ENCODE results near the gene OR51V1. TPM values are rescaled to one million over a fixed set of nuclear protein-coding genes. Genes with fewer than 3 reads are reported as not detected.

Gene OR51V1
- total RNA-seq, 1 experiment from 2014 or later, result not detected

DNA sequence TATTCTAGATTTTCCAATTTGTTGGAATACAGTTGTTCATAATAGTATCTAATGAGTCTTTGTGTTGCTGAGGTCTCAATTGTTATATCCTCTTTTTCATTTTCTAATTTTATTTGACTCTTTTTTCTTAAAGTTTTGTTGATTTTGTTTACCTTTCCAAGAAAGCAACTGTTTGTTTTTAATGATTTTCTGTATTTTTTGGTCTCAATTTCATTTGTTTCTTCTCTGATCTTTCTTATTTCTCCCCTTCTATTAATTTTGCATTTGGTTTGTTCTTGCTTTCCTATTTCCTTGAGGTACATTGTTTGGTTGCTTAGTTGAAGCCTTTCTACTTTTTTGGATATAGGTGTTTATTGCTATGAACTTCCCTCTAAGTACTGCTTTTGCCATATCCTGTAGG, 40.7 kb downstream of the OR51V1 start:
- no peaks in the 10 kb centered on the region for H3K36me3 ChIP-seq (ENCODE audit: low read depth, low read length)
- no peak overlapping the region for H3K4me2 ChIP-seq (ENCODE audit: low read length)
- H3K9me3 ChIP-seq (ENCODE audit: low read length), result no peaks in the 10 kb centered on the region
- BruUV-seq (replicated peaks), result no TSS peak
- no peak overlapping the region for H3K4me3 ChIP-seq (ENCODE audit: low read length)
- TF ChIP-seq EZH2 (IDR thresholded peaks at IDR 0.05; ENCODE audit: low read length, unreplicated experiment) (no peak), EZH2phosphoT487 (IDR thresholded peaks at IDR 0.05; ENCODE audit: borderline replicate concordance, low read length) (no peak)
- TF ChIP-seq, protein P1, sequence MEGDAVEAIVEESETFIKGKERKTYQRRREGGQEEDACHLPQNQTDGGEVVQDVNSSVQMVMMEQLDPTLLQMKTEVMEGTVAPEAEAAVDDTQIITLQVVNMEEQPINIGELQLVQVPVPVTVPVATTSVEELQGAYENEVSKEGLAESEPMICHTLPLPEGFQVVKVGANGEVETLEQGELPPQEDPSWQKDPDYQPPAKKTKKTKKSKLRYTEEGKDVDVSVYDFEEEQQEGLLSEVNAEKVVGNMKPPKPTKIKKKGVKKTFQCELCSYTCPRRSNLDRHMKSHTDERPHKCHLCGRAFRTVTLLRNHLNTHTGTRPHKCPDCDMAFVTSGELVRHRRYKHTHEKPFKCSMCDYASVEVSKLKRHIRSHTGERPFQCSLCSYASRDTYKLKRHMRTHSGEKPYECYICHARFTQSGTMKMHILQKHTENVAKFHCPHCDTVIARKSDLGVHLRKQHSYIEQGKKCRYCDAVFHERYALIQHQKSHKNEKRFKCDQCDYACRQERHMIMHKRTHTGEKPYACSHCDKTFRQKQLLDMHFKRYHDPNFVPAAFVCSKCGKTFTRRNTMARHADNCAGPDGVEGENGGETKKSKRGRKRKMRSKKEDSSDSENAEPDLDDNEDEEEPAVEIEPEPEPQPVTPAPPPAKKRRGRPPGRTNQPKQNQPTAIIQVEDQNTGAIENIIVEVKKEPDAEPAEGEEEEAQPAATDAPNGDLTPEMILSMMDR (conservative IDR thresholded peaks at IDR 0.05; ENCODE audit: low read depth, low read length), result no peak
- no peaks in the 10 kb centered on the region for H3K27me3 ChIP-seq (ENCODE audit: low read length)
- ATAC-seq (no peak), DNase-seq (no peak)
- no peaks in the 10 kb centered on the region for H4K20me1 ChIP-seq (ENCODE audit: low read length)
- H3K27ac ChIP-seq (ENCODE audit: low read length), result no peak overlapping the region
- no peaks in the 10 kb centered on the region for H3F3A ChIP-seq (ENCODE audit: low read length, unreplicated experiment)
- H3K9me2 ChIP-seq (replicated peaks; ENCODE audit: low read length), result no peaks in the 10 kb centered on the region
- no peaks in the 10 kb centered on the region for H3K79me2 ChIP-seq (ENCODE audit: low read length)
- no peak overlapping the region for H2AFZ ChIP-seq (ENCODE audit: low read length)
- CTCF ChIA-PET, result no interaction called here
- POLR2A ChIA-PET (ENCODE audit: unreplicated experiment), result no interaction called here
- no peak overlapping the region for H3K9ac ChIP-seq (ENCODE audit: low read length)
- intact Hi-C loops (cut with micrococcal nuclease), result no loop called here
- no peaks in the 10 kb centered on the region for H3K4me1 ChIP-seq (ENCODE audit: insufficient read depth, low read length)

DNA sequence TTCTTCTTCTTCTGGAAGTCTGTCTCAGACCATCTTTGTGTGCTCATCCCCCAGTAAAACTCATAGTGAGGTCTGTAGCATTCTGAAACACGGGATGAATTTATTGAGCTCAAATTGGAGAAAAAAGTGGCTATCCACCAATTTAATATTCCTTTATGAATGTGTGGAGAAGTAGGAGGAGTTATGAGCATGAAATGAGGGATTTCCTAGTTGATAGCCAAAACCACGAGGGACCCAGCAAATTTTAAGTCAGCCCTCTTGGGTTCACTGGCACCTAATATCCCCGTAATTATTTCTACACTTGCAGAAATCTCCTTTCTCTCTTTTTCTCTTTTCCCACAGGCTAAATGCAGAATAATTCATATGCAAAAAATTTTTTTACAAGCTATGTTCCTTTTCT, 45.8 kb downstream of the OR51V1 start, which contains the start of gene OR52A1:
OR52A1 (minus strand) TSS at position 101 of the 400 bp plus-strand sequence. CDS start 2,388 bp downstream, outside the sequence.
- ChIA-PET CTCF (no interaction called here), POLR2A (ENCODE audit: unreplicated experiment) (no interaction called here)
- Histone ChIP-seq H3K27me3 (ENCODE audit: low read length) (no peaks in the 10 kb centered on the region), H4K20me1 (ENCODE audit: low read length) (no peaks in the 10 kb centered on the region), H3K79me2 (ENCODE audit: low read length) (no peaks in the 10 kb centered on the region), H3K4me2 (ENCODE audit: low read length) (no peak within 1 kb of the TSS), H3K9me2 (replicated peaks; ENCODE audit: low read length) (no peaks in the 10 kb centered on the region), H3K9ac (ENCODE audit: low read length) (no peak within 1 kb of the TSS), H3K4me3 (ENCODE audit: low read length) (no peak within 1 kb of the TSS), H3K4me1 (ENCODE audit: insufficient read depth, low read length) (no peaks in the 10 kb centered on the region), H3K36me3 (ENCODE audit: low read depth, low read length) (no peaks in the 10 kb centered on the region), H2AFZ (ENCODE audit: low read length) (no peak within 1 kb of the TSS), H3F3A (ENCODE audit: low read length, unreplicated experiment) (no peaks in the 10 kb centered on the region), H3K9me3 (ENCODE audit: low read length) (no peaks in the 10 kb centered on the region), H3K27ac (ENCODE audit: low read length) (no peak within 1 kb of the TSS)
- ATAC-seq, result no peak
- BruUV-seq (replicated peaks), result no TSS peak
- TF ChIP-seq, protein P1 (conservative IDR thresholded peaks at IDR 0.05; ENCODE audit: low read depth, low read length), result no peak
- TF ChIP-seq EZH2 (IDR thresholded peaks at IDR 0.05; ENCODE audit: low read length, unreplicated experiment), result no peak
- TF ChIP-seq EZH2phosphoT487 (IDR thresholded peaks at IDR 0.05; ENCODE audit: borderline replicate concordance, low read length), result no peak
- no peak for DNase-seq
- intact Hi-C loops (cut with micrococcal nuclease), result no loop called here

DNA sequence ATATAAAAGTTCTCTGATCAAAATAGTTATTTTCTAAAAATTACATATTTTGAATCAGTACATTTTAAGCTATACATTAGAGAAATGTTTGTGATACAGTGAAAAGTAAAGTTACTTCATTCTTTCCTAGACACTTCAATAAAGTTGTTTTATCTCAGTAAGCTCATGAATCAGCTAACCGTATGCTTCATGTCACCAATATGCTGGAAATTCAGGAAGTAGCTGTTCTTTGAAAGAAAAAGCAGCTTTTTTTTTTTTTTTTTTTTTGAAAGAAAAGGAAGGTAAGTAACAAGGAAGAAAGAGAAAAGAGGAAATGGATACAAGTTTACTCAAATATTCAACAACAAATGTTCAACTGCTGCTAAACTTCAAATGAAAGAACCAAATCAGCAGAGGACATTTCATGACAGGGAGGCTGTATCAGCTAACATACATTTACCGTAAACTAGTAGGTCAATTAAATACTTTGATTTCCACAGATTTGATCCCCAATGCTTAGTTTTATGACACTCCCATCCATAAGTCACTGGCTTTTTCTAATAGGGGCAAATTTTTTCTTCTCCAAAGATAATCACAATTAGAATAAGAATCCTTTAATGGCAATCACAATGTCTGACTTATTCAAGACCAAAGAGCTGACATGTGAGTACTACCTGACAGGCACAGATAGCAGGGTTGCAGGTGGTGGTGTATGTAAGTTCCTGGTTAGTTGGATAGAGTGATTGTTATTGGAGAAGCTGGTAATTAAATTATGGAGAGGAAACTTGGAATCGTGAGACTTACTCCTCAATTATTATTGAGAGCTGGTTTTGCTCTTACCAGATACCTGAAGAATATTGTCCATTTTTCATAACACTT, 46.7 kb downstream of the OR51V1 start:
- no peak for DNase-seq
- no peak for ATAC-seq
- no peaks in the 10 kb centered on the region for H3K4me1 ChIP-seq (ENCODE audit: insufficient read depth, low read length)
- no peak overlapping the region for H2AFZ ChIP-seq (ENCODE audit: low read length)
- H3F3A ChIP-seq (ENCODE audit: low read length, unreplicated experiment), result no peaks in the 10 kb centered on the region
- TF ChIP-seq EZH2phosphoT487 (IDR thresholded peaks at IDR 0.05; ENCODE audit: borderline replicate concordance, low read length) (no peak), EZH2 (IDR thresholded peaks at IDR 0.05; ENCODE audit: low read length, unreplicated experiment) (no peak)
- TF ChIP-seq, protein P1 (conservative IDR thresholded peaks at IDR 0.05; ENCODE audit: low read depth, low read length), result no peak
- no peaks in the 10 kb centered on the region for H3K36me3 ChIP-seq (ENCODE audit: low read depth, low read length)
- no peaks in the 10 kb centered on the region for H3K9me2 ChIP-seq (replicated peaks; ENCODE audit: low read length)
- POLR2A ChIA-PET (ENCODE audit: unreplicated experiment), result no interaction called here
- H3K27ac ChIP-seq (ENCODE audit: low read length), result no peak overlapping the region
- intact Hi-C loops (cut with micrococcal nuclease), result no loop called here
- CTCF ChIA-PET, result no interaction called here
- no peaks in the 10 kb centered on the region for H3K27me3 ChIP-seq (ENCODE audit: low read length)
- no TSS peak for BruUV-seq (replicated peaks)
- H3K9me3 ChIP-seq (ENCODE audit: low read length), result no peaks in the 10 kb centered on the region
- no peak overlapping the region for H3K9ac ChIP-seq (ENCODE audit: low read length)
- no peak overlapping the region for H3K4me3 ChIP-seq (ENCODE audit: low read length)
- H3K4me2 ChIP-seq (ENCODE audit: low read length), result no peak overlapping the region
- H3K79me2 ChIP-seq (ENCODE audit: low read length), result no peaks in the 10 kb centered on the region
- H4K20me1 ChIP-seq (ENCODE audit: low read length), result no peaks in the 10 kb centered on the region

Data from PC-3 (cell line).